ENCODE data around the gene IQGAP2.

IQGAP2 gene

DNA sequence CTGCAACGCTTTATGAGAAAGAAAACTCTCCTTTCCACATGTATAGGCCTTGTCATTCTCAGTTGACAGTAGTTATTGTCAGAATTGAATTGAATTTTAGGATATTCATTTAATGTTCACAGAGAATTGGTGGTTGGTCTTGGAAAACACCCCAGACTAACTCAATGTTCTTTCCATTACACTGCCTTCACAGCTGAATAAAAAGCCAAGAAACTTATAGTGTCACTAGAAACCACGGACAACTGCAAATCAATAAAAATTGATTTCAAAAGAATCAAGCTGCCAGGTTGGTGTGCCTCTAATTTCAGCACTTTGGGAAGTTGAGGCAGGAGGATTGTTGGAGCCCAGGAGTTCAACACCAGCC lies 38.9 kb upstream of the IQGAP2 start:
- Histone ChIP-seq H3K9ac (ENCODE audit: low read length) (no peak overlapping the region), H3K4me3 (ENCODE audit: insufficient read depth, low read length, poor library complexity, severe bottlenecking) (no peak overlapping the region), H3K79me2 (ENCODE audit: insufficient read depth, low read length) (no peaks in the 10 kb centered on the region), H3K9me3 (ENCODE audit: insufficient read depth, low read length) (no peaks in the 10 kb centered on the region), H3K27me3 (ENCODE audit: low read length) (no peaks in the 10 kb centered on the region), H2AFZ (ENCODE audit: low read depth, low read length, severe bottlenecking) (no peak overlapping the region), H3F3A (ENCODE audit: insufficient read depth) (no peaks in the 10 kb centered on the region), H3K27ac (ENCODE audit: low read depth, low read length) (no peak overlapping the region), H4K20me1 (ENCODE audit: low read depth, low read length) (no peaks in the 10 kb centered on the region), H3K4me2 (ENCODE audit: low read depth, low read length, poor library complexity, severe bottlenecking) (no peak overlapping the region), H3K9me2 (replicated peaks; ENCODE audit: insufficient read depth, low read length) (no peaks in the 10 kb centered on the region), H3K36me3 (ENCODE audit: low read length) (no peaks in the 10 kb centered on the region)
- TF ChIP-seq, protein P1, sequence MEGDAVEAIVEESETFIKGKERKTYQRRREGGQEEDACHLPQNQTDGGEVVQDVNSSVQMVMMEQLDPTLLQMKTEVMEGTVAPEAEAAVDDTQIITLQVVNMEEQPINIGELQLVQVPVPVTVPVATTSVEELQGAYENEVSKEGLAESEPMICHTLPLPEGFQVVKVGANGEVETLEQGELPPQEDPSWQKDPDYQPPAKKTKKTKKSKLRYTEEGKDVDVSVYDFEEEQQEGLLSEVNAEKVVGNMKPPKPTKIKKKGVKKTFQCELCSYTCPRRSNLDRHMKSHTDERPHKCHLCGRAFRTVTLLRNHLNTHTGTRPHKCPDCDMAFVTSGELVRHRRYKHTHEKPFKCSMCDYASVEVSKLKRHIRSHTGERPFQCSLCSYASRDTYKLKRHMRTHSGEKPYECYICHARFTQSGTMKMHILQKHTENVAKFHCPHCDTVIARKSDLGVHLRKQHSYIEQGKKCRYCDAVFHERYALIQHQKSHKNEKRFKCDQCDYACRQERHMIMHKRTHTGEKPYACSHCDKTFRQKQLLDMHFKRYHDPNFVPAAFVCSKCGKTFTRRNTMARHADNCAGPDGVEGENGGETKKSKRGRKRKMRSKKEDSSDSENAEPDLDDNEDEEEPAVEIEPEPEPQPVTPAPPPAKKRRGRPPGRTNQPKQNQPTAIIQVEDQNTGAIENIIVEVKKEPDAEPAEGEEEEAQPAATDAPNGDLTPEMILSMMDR (IDR thresholded peaks at IDR 0.05; ENCODE audit: insufficient read depth, low read length, poor library complexity, severe bottlenecking): no peak
- TF ChIP-seq EZH2phosphoT487 (conservative IDR thresholded peaks at IDR 0.05; ENCODE audit: low read length): no peak

- H3K4me2 ChIP-seq (ENCODE audit: low read depth, low read length, poor library complexity, severe bottlenecking): no peak overlapping the region
- no peaks in the 10 kb centered on the region for H3K36me3 ChIP-seq (ENCODE audit: low read length)
- H4K20me1 ChIP-seq (ENCODE audit: low read depth, low read length): no peaks in the 10 kb centered on the region
- no peaks in the 10 kb centered on the region for H3K9me2 ChIP-seq (replicated peaks; ENCODE audit: insufficient read depth, low read length)
- H3K9me3 ChIP-seq (ENCODE audit: insufficient read depth, low read length): no peaks in the 10 kb centered on the region
- TF ChIP-seq EZH2phosphoT487 (conservative IDR thresholded peaks at IDR 0.05; ENCODE audit: low read length): no peak
- TF ChIP-seq, protein P1 (IDR thresholded peaks at IDR 0.05; ENCODE audit: insufficient read depth, low read length, poor library complexity, severe bottlenecking): no peak
- no peaks in the 10 kb centered on the region for H3K27me3 ChIP-seq (ENCODE audit: low read length)
- no peaks in the 10 kb centered on the region for H3F3A ChIP-seq (ENCODE audit: insufficient read depth)
- no peak overlapping the region for H3K9ac ChIP-seq (ENCODE audit: low read length)
- H3K4me3 ChIP-seq (ENCODE audit: insufficient read depth, low read length, poor library complexity, severe bottlenecking): no peak overlapping the region
- no peak overlapping the region for H3K27ac ChIP-seq (ENCODE audit: low read depth, low read length)
- no peak overlapping the region for H2AFZ ChIP-seq (ENCODE audit: low read depth, low read length, severe bottlenecking)
- H3K79me2 ChIP-seq (ENCODE audit: insufficient read depth, low read length): no peaks in the 10 kb centered on the region
Observed at GRCh38 chr5:76365561-76365960, 37.5 kb upstream of the IQGAP2 start.

DNA sequence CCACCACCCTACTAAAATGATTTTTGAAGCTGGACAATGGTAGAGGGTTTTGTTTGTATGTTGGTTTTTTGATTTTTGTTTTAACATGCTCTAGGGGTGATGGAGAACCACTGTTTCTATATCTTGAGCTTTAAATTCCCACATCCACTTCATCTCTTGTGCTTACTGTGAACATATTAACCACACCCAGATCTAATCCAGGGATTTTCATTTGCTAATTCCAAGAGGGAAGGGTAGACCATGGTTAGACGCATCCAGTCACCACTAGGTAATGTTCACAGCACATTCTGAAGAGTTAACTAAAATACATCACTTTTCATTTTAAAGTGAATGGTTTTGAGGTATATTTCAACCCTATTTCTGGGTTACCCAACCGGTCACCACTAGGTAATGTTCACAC lies 36.5 kb upstream of the IQGAP2 start:
- no peak overlapping the region for H2AFZ ChIP-seq (ENCODE audit: low read depth, low read length, severe bottlenecking)
- H3F3A ChIP-seq (ENCODE audit: insufficient read depth): no peaks in the 10 kb centered on the region
- TF ChIP-seq, protein P1 (IDR thresholded peaks at IDR 0.05; ENCODE audit: insufficient read depth, low read length, poor library complexity, severe bottlenecking): no peak
- no peak for TF ChIP-seq EZH2phosphoT487 (conservative IDR thresholded peaks at IDR 0.05; ENCODE audit: low read length)
- no peaks in the 10 kb centered on the region for H4K20me1 ChIP-seq (ENCODE audit: low read depth, low read length)
- no peaks in the 10 kb centered on the region for H3K79me2 ChIP-seq (ENCODE audit: insufficient read depth, low read length)
- H3K4me2 ChIP-seq (ENCODE audit: low read depth, low read length, poor library complexity, severe bottlenecking): no peak overlapping the region
- H3K9me2 ChIP-seq (replicated peaks; ENCODE audit: insufficient read depth, low read length): no peaks in the 10 kb centered on the region
- H3K27ac ChIP-seq (ENCODE audit: low read depth, low read length): no peak overlapping the region
- H3K27me3 ChIP-seq (ENCODE audit: low read length): no peaks in the 10 kb centered on the region
- no peaks in the 10 kb centered on the region for H3K9me3 ChIP-seq (ENCODE audit: insufficient read depth, low read length)
- H3K36me3 ChIP-seq (ENCODE audit: low read length): no peaks in the 10 kb centered on the region
- H3K9ac ChIP-seq (ENCODE audit: low read length): no peak overlapping the region
- no peak overlapping the region for H3K4me3 ChIP-seq (ENCODE audit: insufficient read depth, low read length, poor library complexity, severe bottlenecking)

Measured in SU-DHL-6 (cell line).